ENCODE results near the gene SDF4.

GRCh38 chr1:1176931-1177330 lies 54.9 kb downstream of the SDF4 start:
- TF ChIP-seq CTCF (IDR thresholded peaks at IDR 0.05): no peak
- TF ChIP-seq EP300 (IDR thresholded peaks at IDR 0.05): no peak
- no peak for TF ChIP-seq POLR2A (IDR thresholded peaks at IDR 0.05)
